Fibroblast of skin of back (primary cell): ENCODE measurements around the gene SPECC1L. TPM values are rescaled to one million over a fixed set of nuclear protein-coding genes. Genes with fewer than 3 reads are reported as not detected.
A peak's percentile ranks its signal among the peaks of the same experiment; 100 is the strongest.
"Not testable (repeated sequence)": the region's sequence is repeated elsewhere in the genome, so short reads cannot be mapped to it uniquely, and the experiment has no call there.

Experiments used
- DNase-seq: peaks from one replicate; pipeline ENCODE4 v3.0.0-alpha.2; 2013
- polyA plus RNA-seq, 2 experiments: library from polyadenylated mRNA; unstranded; fragments of 120-200 nt; gene quantifications; one replicate each; pipeline ENCODE4 v1.2.1, GENCODE V29; 2013; ENCODE audit not compliant: insufficient read length in 2 of 2

SPECC1L gene
- 36.5 TPM for polyA plus RNA-seq (2013, experiment 1 of 2; ENCODE audit: insufficient read length)
- 33.1 TPM for polyA plus RNA-seq (2013, experiment 2 of 2; ENCODE audit: insufficient read length)

GRCh38 chr22:24270556-24271385, at the start of gene SPECC1L:
SPECC1L (plus strand) TSS chr22:24270831; CDS start chr22:24302232, 31,401 bp downstream.
- peak; percentile 88 for DNase-seq

- DNase-seq, result no peak
Observed at GRCh38 chr22:24224468-24224867, 46.2 kb upstream of the SPECC1L start.

- no peak for DNase-seq
Observed at GRCh38 chr22:24225044-24225601, 45.5 kb upstream of the SPECC1L start.

GRCh38 chr22:24225951-24226350, 44.7 kb upstream of the SPECC1L start:
- no peak for DNase-seq

GRCh38 chr22:24230911-24231656, 39.5 kb upstream of the SPECC1L start:
- peak; percentile 21 for DNase-seq

- DNase-seq, result no peak
Observed at GRCh38 chr22:24231706-24232105, 38.9 kb upstream of the SPECC1L start.

GRCh38 chr22:24232124-24232523, 38.5 kb upstream of the SPECC1L start:
- DNase-seq, result no peak

GRCh38 chr22:24232725-24233124, 37.9 kb upstream of the SPECC1L start:
- no peak for DNase-seq

- no peak for DNase-seq
Observed at GRCh38 chr22:24233235-24233634, 37.4 kb upstream of the SPECC1L start.

GRCh38 chr22:24233816-24234215, 36.8 kb upstream of the SPECC1L start:
- no peak for DNase-seq

GRCh38 chr22:24235315-24235714, 35.3 kb upstream of the SPECC1L start:
- DNase-seq, result no peak

GRCh38 chr22:24236656-24237055, 34.0 kb upstream of the SPECC1L start:
- DNase-seq, result peak; percentile 35

GRCh38 chr22:24238101-24238694, 32.4 kb upstream of the SPECC1L start:
- DNase-seq, result not testable (repeated sequence)

- no peak for DNase-seq
Observed at GRCh38 chr22:24240381-24240780, 30.2 kb upstream of the SPECC1L start.

GRCh38 chr22:24240985-24241692, 29.5 kb upstream of the SPECC1L start:
- DNase-seq, result not testable (repeated sequence)

GRCh38 chr22:24243417-24243816, 27.2 kb upstream of the SPECC1L start:
- peak; percentile 34 for DNase-seq

GRCh38 chr22:24244144-24244787, 26.4 kb upstream of the SPECC1L start:
- DNase-seq, result peak; percentile 45

GRCh38 chr22:24245030-24245431, 25.6 kb upstream of the SPECC1L start, which contains the start of gene GGT5:
GGT5 (minus strand) TSS chr22:24245082; CDS start chr22:24244725, 357 bp downstream.
- not testable (repeated sequence) for DNase-seq

GRCh38 chr22:24245584-24246561, 24.8 kb upstream of the SPECC1L start:
- DNase-seq, result peak; percentile 73

- DNase-seq, result no peak
Observed at GRCh38 chr22:24247011-24247507, 23.6 kb upstream of the SPECC1L start.
